Left renal pelvis (tissue), 4 donors: Measurements from ENCODE around the gene AGR3. TPM values are rescaled to one million over a fixed set of nuclear protein-coding genes. Genes with fewer than 3 reads are reported as not detected.
A peak's percentile ranks its signal among the peaks of the same experiment; 100 is the strongest.
"Not testable (repeated sequence)": the region's sequence is repeated elsewhere in the genome, so short reads cannot be mapped to it uniquely, and the experiment has no call there.

ENCODE experiments used
- DNase-seq, 4 donors: peaks; one replicate each; pipeline ENCODE4 v3.0.0-alpha.2; 2013; ENCODE audit warnings: low read depth in 4 of 4, low spot score in 3 of 4
- polyA plus RNA-seq, 4 donors: library from polyadenylated mRNA; unstranded; fragments of 120-200 nt; gene quantifications; one replicate each; pipeline ENCODE4 v1.2.1, GENCODE V29; 2013; ENCODE audit not compliant: insufficient read length in 4 of 4

Gene AGR3
- polyA plus RNA-seq, 4 donors = 2.5 to 3.4 (median 2.5) TPM; not detected in 1

GRCh38 chr7:16891874-16892643 is 10.3 kb upstream of the AGR3 start:
- DNase-seq = no peak

DNA sequence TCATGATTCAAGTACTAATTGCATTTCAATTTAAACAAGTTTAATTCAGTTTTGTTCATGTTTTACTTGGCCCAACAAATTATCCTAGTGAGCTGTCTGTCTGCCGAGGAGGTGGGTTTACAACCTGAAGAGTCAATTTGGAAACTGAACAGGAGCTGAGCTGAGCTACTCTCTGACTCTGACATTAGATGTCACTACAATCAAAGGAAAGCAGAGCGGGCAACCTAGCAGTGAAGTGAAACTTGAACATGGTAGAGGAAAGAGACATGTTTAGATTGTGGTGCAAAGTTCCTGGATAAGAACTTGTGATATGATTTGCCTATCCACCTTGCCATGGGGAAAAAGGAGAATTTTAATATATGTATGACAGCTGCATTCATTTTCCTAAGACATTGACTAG is 9.6 kb upstream of the AGR3 start:
- DNase-seq = peak in 1 of 4 donors; percentile 29

DNA sequence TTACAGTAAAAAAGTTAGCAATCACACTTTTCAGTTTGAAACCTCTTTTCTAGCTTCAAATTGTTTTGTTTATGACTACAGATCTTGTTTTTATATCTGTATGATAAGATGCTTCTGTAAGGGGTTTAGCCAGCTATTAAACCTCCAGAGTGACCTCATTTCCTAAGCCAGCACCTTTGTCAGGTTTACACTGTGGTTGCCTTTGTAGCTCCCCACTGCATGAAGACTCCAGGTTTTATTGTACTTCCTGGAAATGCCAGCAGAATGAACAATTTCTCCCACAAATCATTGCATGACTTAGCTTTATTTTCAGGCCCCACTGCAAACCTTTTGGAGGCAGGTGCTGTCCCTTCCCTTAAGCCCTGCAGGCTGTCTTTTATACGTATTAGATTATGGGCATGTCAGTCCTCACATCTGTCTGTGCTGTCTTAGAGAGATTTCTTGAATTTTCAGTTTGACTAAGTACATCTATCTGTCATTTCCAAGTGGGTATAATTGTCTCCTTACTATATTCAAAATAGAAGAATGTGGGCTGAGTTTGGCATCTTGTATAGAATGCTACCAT is 8.2 kb upstream of the AGR3 start:
- no peak for DNase-seq

- DNase-seq = no peak
Observed at GRCh38 chr7:16889305-16889704, 7.5 kb upstream of the AGR3 start.

DNA sequence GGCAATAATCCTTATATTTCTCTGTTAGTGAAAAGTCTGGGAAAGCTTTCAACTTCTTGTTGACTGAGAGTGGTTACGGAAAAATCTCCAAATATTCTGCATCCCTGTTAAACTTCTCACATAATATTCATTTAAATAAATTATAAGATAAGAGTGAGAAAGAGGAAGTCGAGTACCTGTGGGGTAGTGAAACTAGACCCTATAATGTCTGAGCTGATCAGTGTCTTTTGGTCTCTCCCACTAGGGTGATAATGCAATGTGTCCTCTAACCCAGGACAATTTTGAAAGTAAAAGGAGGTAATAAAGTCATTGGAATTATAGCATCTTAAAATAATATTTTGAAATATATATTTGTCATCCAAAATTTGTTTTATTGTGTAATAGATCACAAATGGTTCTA is 2.1 kb upstream of the AGR3 start:
- DNase-seq = no peak

DNA sequence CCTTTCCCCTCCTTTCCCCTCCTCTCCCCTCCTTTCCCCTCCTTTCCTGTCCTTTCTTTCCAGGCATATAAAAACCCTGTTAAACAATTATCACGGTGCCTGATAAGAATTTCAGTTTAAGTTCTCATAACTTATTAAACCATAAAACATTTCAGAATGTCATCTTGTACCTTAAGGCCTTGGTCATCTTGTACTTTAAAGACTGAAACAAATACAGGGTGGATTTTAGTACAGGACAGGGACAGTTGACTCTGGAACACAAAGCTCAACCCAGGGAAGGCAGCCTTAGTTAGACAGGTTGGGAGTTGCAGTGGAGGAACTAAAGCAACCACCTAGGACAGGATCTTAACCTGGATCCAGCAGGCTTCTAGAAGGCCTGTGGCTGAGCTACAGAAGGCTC is 1.2 kb downstream of the AGR3 start:
- DNase-seq = no peak

DNA sequence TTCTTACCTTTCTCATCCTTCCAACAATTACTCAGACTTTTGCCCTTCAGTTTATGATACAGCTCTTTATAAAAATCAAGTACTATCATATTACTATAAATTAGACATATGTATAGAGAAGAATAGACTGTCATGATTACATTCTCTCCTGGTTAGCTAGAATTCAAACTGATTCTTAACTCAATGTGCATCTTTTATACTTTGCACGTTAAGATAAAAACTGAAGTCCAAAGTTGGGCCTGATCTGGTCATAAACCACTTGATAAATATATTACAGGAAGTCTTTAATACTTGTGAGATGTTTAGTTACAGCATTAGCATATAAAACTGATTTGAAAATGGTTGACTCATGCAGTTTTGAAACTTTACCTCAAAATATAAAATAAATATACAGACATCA is 2.6 kb downstream of the AGR3 start:
- no peak for DNase-seq

DNA sequence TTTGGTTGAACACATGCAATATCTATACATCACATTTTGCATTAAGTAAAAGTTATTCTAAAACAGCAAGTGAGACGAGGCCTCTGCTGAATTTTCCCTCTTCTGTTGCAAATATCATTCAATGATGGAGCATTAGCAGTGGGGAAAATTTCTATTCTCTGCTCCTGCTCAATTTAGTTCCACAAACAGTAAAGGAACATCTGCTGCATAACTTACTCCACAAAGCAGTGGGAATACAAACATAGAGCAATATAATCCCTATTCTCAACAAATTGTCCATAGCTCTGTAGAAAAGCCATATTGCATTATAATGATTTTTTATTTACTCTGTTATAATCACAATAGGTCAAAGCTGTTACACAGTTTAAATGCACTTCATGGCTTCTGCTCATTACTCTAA is 5.9 kb downstream of the AGR3 start:
- DNase-seq = no peak

- DNase-seq = no peak
Observed at GRCh38 chr7:16874066-16874465, 7.7 kb downstream of the AGR3 start.

GRCh38 chr7:16867328-16867727 is 14.5 kb downstream of the AGR3 start:
- DNase-seq = no peak

- not testable (repeated sequence) for DNase-seq
Observed at GRCh38 chr7:16853189-16853588, 28.6 kb downstream of the AGR3 start.

DNA sequence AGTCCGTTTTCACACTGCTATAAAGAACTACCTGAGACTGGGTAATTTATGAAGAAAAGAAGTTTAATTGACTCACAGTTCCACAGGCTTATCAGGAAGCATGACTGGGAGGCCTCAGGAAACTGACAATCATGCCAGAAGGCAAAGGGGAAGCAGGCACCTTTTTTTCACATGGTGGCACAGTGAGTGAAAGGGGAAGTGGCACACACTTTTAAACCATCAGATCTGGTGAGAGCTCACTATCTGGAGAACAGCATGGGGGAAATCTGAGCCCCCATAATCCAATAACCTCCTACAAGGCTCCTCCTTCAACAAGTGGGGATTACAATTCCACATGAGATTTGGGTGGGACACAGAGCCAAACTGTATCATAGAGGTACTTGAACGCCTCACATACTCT is 30.0 kb downstream of the AGR3 start:
- no peak for DNase-seq

DNA sequence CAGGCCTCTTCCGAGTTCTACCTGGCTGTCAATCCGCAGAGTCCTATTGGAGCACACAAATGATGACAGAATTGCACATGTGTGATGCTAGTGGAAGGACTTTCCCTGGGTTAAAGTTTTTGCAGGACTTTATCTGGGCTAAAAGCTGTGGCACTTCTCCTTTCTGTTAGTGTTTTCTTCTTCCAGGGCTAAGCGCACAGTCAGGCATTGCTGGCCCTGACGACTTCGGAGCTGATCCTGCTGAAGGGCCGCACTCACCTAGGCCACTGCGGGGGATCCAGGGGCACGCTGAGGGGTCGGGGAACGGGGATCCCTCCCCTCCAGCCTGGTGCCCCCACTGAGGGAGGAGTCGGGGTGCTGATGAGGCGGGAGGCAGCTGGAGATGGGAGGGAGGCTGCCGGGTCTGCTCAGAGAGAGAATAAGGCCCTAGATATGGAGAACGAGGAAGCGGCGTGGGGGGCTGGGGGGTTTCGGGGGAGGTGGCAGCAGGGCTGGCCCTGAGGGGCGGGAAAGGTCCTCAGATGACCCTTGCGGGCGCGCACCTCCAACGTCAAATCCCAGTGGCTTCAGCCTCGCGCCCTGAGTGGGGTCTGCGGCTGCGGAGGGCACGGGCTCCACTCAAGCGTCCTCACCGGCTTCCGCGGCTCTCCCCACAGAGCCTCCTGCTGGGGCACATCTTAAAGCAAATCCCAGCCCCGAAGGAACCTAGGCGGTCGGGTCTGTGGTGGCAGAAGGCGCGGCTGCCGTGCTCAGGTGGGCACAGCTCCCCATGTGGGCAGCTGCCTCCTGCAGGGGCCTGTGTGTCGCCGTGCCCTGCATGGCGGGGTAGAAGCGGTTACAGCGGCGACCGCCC is 30.9 kb downstream of the AGR3 start:
- no peak for DNase-seq

DNA sequence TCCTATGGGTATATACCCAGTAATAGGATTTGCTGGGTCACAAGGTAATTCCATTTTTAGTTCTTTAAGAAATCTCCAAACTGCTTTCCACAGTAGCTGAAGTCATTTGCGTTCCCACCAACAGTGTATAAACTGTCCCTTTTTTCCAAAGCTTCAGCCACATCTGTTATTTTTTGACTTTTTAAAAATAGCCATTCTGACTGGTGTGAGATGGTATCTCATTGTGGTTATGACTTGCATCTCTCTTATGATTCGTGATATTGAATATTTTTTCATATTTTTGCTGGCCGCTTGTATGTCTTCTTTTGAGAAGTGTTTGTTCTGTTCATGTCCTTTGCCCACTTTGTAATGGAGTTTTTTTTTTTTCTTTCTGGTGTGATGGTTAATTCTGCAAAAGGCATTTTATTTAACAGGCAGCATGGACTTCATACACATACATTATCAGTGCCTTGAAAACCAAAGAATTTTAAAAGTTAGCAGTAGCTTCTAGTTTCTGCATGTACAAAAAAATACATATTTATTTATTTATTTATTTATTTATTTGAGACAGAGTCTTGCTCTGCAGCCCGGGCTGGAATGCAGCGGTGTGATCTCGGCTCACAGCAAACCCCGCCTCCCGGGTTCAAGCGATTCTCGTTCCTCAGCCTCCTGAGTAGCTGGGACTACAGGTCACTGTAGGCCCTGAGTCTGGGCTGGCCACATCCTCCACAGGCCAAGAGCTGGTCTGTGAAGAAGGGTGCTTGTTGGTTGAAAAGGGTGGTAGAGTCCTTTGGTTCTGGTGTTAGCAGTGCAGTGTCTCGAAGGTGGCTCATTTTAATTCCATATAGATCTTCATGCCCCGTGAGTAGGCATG is 32.3 kb downstream of the AGR3 start:
- DNase-seq = no peak

- no peak for DNase-seq
Observed at GRCh38 chr7:16847381-16847860, 34.4 kb downstream of the AGR3 start.

DNA sequence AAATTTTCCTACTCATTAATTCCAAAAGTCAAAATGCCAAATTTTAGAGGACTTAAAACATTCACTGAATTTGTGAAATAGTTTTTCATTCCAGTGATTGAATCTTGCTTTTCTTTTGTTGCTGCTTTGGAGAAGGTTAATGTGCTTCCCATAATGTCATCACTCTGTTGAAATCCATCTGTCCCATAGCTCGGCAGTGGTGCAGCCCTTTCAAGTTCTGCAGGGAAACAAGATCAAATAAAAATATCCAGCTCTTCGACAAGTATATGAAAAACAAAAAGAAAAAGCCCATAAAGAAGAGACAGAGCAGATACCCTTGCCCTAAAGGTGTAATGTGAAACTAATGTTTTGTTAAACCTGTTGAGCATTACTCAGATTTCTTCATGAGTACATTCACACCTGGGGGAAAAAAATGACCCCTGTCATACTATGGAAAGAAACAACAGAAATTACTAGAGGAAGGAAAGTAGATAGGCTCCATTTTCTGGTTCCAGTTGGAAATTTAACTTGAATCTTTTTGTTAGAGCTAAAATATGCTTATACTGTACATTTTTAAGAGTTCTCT is 35.1 kb downstream of the AGR3 start:
- no peak for DNase-seq

GRCh38 chr7:16845746-16846145 is 36.0 kb downstream of the AGR3 start:
- no peak for DNase-seq

DNA sequence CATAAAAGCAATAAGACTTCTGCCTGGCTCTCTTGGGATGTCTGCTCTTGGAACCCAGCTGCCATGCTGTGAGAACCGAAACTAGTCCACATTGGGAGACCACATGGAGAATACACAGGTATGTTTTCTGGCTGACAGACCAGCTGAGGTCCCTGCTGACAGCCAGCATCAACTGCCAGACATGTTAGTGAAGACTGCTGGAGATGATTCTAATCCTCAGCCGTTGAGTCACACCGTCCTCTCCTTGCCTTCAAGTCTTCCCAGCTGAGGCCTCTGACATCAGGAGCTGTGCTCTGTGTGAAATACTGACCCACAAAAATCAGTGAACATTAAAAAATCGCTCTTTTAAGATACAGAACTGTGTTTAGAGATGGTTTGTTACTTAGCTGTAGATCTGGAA is 40.1 kb downstream of the AGR3 start:
- DNase-seq = no peak

DNA sequence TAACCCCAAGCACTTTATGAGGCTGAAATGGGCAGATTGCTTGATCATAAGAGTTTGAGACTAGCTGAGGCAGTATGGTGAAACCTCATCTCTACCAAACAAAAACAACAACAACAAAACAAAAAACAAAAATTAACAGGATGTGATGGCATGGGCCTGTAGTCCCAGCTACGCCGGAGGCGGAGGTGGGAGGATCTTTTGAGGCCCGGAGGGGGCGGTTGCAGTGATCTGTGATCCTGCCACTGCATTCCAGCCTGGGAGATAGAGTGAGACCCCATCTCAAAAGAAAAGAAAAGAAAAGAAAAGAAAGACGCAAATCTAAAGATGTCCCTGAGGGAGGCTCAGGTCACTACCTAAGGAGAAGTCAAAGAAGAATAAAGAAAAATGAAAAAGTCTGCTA is 41.7 kb downstream of the AGR3 start:
- DNase-seq = no peak

DNA sequence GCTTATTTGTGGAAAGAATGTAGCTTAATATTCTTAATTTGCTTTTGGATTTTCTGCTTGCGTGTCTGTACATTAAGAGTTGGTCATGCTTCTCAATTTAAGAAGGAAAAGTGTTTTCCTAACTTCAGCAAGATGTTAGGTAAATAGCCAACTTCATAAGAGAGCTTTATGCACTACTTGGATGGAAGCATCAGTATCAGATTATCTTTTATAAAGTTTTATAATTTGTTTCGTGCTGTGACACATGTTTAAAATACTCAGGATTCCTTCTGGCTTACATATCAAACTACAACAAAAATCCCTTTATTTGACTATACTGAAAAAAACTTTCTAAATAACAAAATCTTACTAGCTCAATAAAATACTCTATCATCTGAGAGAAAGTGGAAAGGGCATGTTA is 42.1 kb downstream of the AGR3 start:
- DNase-seq = no peak
